Keratinocyte (primary cell): ENCODE results near the gene TTC32.

ENCODE experiments used
- CTCF ChIP-seq, 3 experiments: IDR thresholded peaks in 1 of 3; conservative IDR thresholded peaks in 1 of 3; optimal IDR thresholded peaks in 1 of 3; 2 replicates in 2 of 3; 3 replicates in 1 of 3; pipeline versions ENCODE3 to v1.5.1; 2011; ENCODE audit warnings: low read length in 3 of 3, mild to moderate bottlenecking in 3 of 3, moderate library complexity in 2 of 3, control low read depth in 1 of 3, inconsistent platforms in 1 of 3; ENCODE audit not compliant: insufficient read depth in 2 of 3; ENCODE audit errors: extremely low read depth in 1 of 3
- EZH2 ChIP-seq: IDR thresholded peaks from one replicate; pipeline ENCODE4 v1.6.1; 2012; ENCODE audit warnings: inconsistent platforms, mild to moderate bottlenecking, low read length, moderate library complexity

- TF ChIP-seq CTCF (optimal IDR thresholded peaks at IDR 0.05 in 1 of 3, IDR thresholded peaks at IDR 0.05 in 1 of 3, conservative IDR thresholded peaks at IDR 0.05 in 1 of 3; ENCODE audit: extremely low read depth in 1 of 3, insufficient read depth in 2 of 3, low read length in 3 of 3) (no peak), EZH2 (no peak)
These were observed 36.6 kb downstream of the TTC32 start for GRCh38 chr2:19865151-19865550.
